Caco-2 (cell line): ENCODE measurements around the gene TWF2. TPM values are rescaled to one million over a fixed set of nuclear protein-coding genes. Genes with fewer than 3 reads are reported as not detected.
A peak's percentile ranks its signal among the peaks of the same experiment; 100 is the strongest.

Experiments
- BruUV-seq: library from RNA; stranded (reverse); fragments of 400-500 nt; replicated peaks from 2 replicates; lab custom pipeline; 2021; lab: Mats Ljungman, UMichigan
- CTCF ChIA-PET: fragments of 300-600 bp; sonication (Branson Sonifier 250); formaldehyde crosslinking; loops from one replicate; lab custom pipeline; 2022; ENCODE audit warnings: antibody characterized with exemption; lab: Charles Lee
- POLR2A ChIA-PET: fragments of 300-600 bp; sonication (Branson Sonifier 250); formaldehyde crosslinking; loops from one replicate; lab custom pipeline; 2022; ENCODE audit warnings: antibody characterized with exemption; lab: Charles Lee
- DNase-seq, 2 experiments: peaks; one replicate each; pipeline versions ENCODE4 v3.0.0 to v3.0.0-alpha.2; 2020 to 2022
- H3K27me3 ChIP-seq: replicated peaks from 2 replicates; pipeline ENCODE4 v1.6.0; 2011; ENCODE audit warnings: low read length; ENCODE audit not compliant: control insufficient read depth, insufficient read depth
- H3K36me3 ChIP-seq: 2 replicates; pipeline ENCODE4 v1.5.1; 2011; ENCODE audit warnings: low read length; ENCODE audit not compliant: control insufficient read depth, insufficient read depth
- H3K4me1 ChIP-seq: fragments of 250-450 bp; sonication (Bioruptor Pico); 2 replicates; pipeline ENCODE4 v1.5.1; 2020; ENCODE audit warnings: mild to moderate bottlenecking
- H3K4me3 ChIP-seq: 2 replicates; pipeline ENCODE4 v1.5.1; 2011; ENCODE audit warnings: low read depth, mild to moderate bottlenecking, control low read depth, low read length
- H3K9me3 ChIP-seq: fragments of 250-450 bp; sonication (Bioruptor Pico); 2 replicates; pipeline ENCODE4 v1.5.1; 2020; ENCODE audit warnings: mild to moderate bottlenecking, moderate library complexity
- H3K27ac Mint-ChIP-seq: one replicate; pipeline ENCODE4 v1.8.0; 2022; ENCODE audit warnings: mixed read lengths; ENCODE audit not compliant: unreplicated experiment
- H3K27me3 Mint-ChIP-seq: one replicate; pipeline ENCODE4 v1.8.0; 2022; ENCODE audit warnings: mixed read lengths; ENCODE audit not compliant: insufficient read depth, unreplicated experiment
- H3K36me3 Mint-ChIP-seq: one replicate; pipeline ENCODE4 v1.8.0; 2022; ENCODE audit warnings: mild to moderate bottlenecking, mixed read lengths; ENCODE audit not compliant: insufficient read depth, unreplicated experiment
- H3K4me1 Mint-ChIP-seq: one replicate; pipeline ENCODE4 v1.8.0; 2022; ENCODE audit warnings: low read depth, mixed read lengths; ENCODE audit not compliant: unreplicated experiment
- H3K4me3 Mint-ChIP-seq: one replicate; pipeline ENCODE4 v1.8.0; 2022; ENCODE audit warnings: mild to moderate bottlenecking, moderate library complexity, mixed read lengths; ENCODE audit not compliant: unreplicated experiment
- H3K9me3 Mint-ChIP-seq: one replicate; pipeline ENCODE4 v1.8.0; 2022; ENCODE audit warnings: mixed read lengths; ENCODE audit not compliant: unreplicated experiment
- CTCF ChIP-seq, 2 experiments: fragments of 200-600 bp in 1 of 2; IDR thresholded peaks; 1 replicate in 1 of 2; 2 replicates in 1 of 2; pipeline versions ENCODE4 v1.5.1 to v1.8.0; 2011 to 2022; ENCODE audit warnings: antibody characterized with exemption in 1 of 2, control low read depth in 1 of 2, inconsistent platforms in 1 of 2, low read depth in 1 of 2, low read length in 1 of 2, mild to moderate bottlenecking in 1 of 2, moderate library complexity in 1 of 2; ENCODE audit not compliant: insufficient read depth in 1 of 2, severe bottlenecking in 1 of 2, unreplicated experiment in 1 of 2
- intact Hi-C: fragments of 100-400 bp; cut with micrococcal nuclease; formaldehyde crosslinking; loops from one replicate; pipeline ENCODE4 v1.10.0; 2022; ENCODE audit not compliant: unreplicated experiment
- total RNA-seq: library from RNA; stranded (reverse); gene quantifications from 2 replicates; pipeline ENCODE4 v1.2.3, GENCODE V29; 2022

Gene TWF2
- total RNA-seq, 1 experiment from 2014 or later: 29.9 TPM

GRCh38 chr3:52256159-52256558, 17.2 kb upstream of the TWF2 start:
- peaks cover 97% of the 10 kb centered on the region for H3K36me3 Mint-ChIP-seq
- no TSS peak for BruUV-seq
- H3K27ac Mint-ChIP-seq: no peak overlapping the region
- intact Hi-C loops: no loop called here
- ChIA-PET POLR2A (no interaction called here), CTCF (no interaction called here)
- no peak overlapping the region for H3K4me3 Mint-ChIP-seq
- DNase-seq: no peak
- no peak for TF ChIP-seq CTCF (IDR thresholded peaks at IDR 0.05; ENCODE audit: insufficient read depth in 1 of 2, low read depth in 1 of 2, low read length in 1 of 2, severe bottlenecking in 1 of 2, unreplicated experiment in 1 of 2)
- H3K4me1 Mint-ChIP-seq: peaks cover 16% of the 10 kb centered on the region
- peaks cover 10% of the 10 kb centered on the region; the same call in 1 of the 2 replicates for H3K4me1 ChIP-seq
- H3K36me3 ChIP-seq: peaks cover 12% of the 10 kb centered on the region
- no peaks in the 10 kb centered on the region for H3K27me3 ChIP-seq
- H3K4me3 ChIP-seq: no peak overlapping the region
- no peaks in the 10 kb centered on the region for H3K27me3 Mint-ChIP-seq
- H3K9me3 Mint-ChIP-seq: no peaks in the 10 kb centered on the region
- H3K9me3 ChIP-seq: no peaks in the 10 kb centered on the region

- H3K27ac Mint-ChIP-seq: no peak overlapping the region
- no peak for DNase-seq
- BruUV-seq: no TSS peak
- H3K4me1 Mint-ChIP-seq: peaks cover 16% of the 10 kb centered on the region
- H3K27me3 Mint-ChIP-seq: no peaks in the 10 kb centered on the region
- H3K4me3 Mint-ChIP-seq: no peak overlapping the region
- Histone ChIP-seq H3K4me1 (peaks cover 10% of the 10 kb centered on the region; the same call in 1 of the 2 replicates), H3K27me3 (no peaks in the 10 kb centered on the region), H3K36me3 (peaks cover 12% of the 10 kb centered on the region), H3K9me3 (no peaks in the 10 kb centered on the region), H3K4me3 (no peak overlapping the region)
- POLR2A ChIA-PET: no interaction called here
- CTCF ChIA-PET: no interaction called here
- H3K36me3 Mint-ChIP-seq: peaks cover 95% of the 10 kb centered on the region
- no peak for TF ChIP-seq CTCF (IDR thresholded peaks at IDR 0.05; ENCODE audit: insufficient read depth in 1 of 2, low read depth in 1 of 2, low read length in 1 of 2, severe bottlenecking in 1 of 2, unreplicated experiment in 1 of 2)
- intact Hi-C loops: no loop called here
- H3K9me3 Mint-ChIP-seq: no peaks in the 10 kb centered on the region
Observed at GRCh38 chr3:52254608-52255007, 15.7 kb upstream of the TWF2 start.

- no TSS peak for BruUV-seq
- Mint-ChIP-seq H3K27ac (peak overlapping the region; percentile 15), H3K27me3 (no peaks in the 10 kb centered on the region), H3K9me3 (no peaks in the 10 kb centered on the region), H3K36me3 (peaks cover 95% of the 10 kb centered on the region), H3K4me3 (no peak overlapping the region), H3K4me1 (peaks cover 12% of the 10 kb centered on the region)
- TF ChIP-seq CTCF (IDR thresholded peaks at IDR 0.05; ENCODE audit: insufficient read depth in 1 of 2, low read depth in 1 of 2, low read length in 1 of 2, severe bottlenecking in 1 of 2, unreplicated experiment in 1 of 2): no peak
- peaks cover 5% of the 10 kb centered on the region; the same call in 1 of the 2 replicates for H3K4me1 ChIP-seq
- no peaks in the 10 kb centered on the region for H3K27me3 ChIP-seq
- intact Hi-C loops: no loop called here
- DNase-seq: no peak
- H3K9me3 ChIP-seq: no peaks in the 10 kb centered on the region
- no peak overlapping the region for H3K4me3 ChIP-seq
- POLR2A ChIA-PET: interaction anchor here (0.8 kb wide), 1 partner anchor 25 kb away, joined by 3 read pairs; the partner anchor contains the start of gene WDR82
- peaks cover 11% of the 10 kb centered on the region for H3K36me3 ChIP-seq
- CTCF ChIA-PET: interaction anchor here (0.7 kb wide), 1 partner anchor 29 kb away, joined by 6 read pairs; no protein-coding TSS in a partner anchor
Observed at GRCh38 chr3:52253314-52254304, 14.7 kb upstream of the TWF2 start.
